Stimulated activated CD8-positive, alpha-beta memory T cell treated with anti-CD3 and anti-CD28 coated beads, Interleukin-7, amount 100 ng/mL, for 48 hours (primary cell): ENCODE measurements around the gene PYCR2.
"Not testable (repeated sequence)": the region's sequence is repeated elsewhere in the genome, so short reads cannot be mapped to it uniquely, and the experiment has no call there.

Experiments
- DNase-seq, 2 donors: peaks; one replicate each; pipeline ENCODE4 v3.0.0-alpha.2; 2020; ENCODE audit warnings: low read depth in 1 of 2; ENCODE audit errors: extremely low read depth in 1 of 2

The PYCR2 gene

GRCh38 chr1:225892307-225892706 is 31.7 kb downstream of the PYCR2 start:
- no peak for DNase-seq

- no peak for DNase-seq
Observed at GRCh38 chr1:225891229-225891972, 32.6 kb downstream of the PYCR2 start.

- DNase-seq = no peak
Observed at GRCh38 chr1:225890346-225891228, 33.5 kb downstream of the PYCR2 start.

- DNase-seq = no peak
Observed at GRCh38 chr1:225889743-225890142, 34.3 kb downstream of the PYCR2 start.

- no peak for DNase-seq
Observed at GRCh38 chr1:225888898-225889601, 35.0 kb downstream of the PYCR2 start, which contains the start of gene LEFTY1. Gene LEFTY1, minus strand, starts transcription at chr1:225889146. Its CDS starts 80 bp downstream, at chr1:225889066.

- DNase-seq = no peak
Observed at GRCh38 chr1:225888289-225888897, 35.7 kb downstream of the PYCR2 start.

- DNase-seq = not testable (repeated sequence)
Observed at GRCh38 chr1:225887554-225888288, 36.3 kb downstream of the PYCR2 start.

GRCh38 chr1:225887030-225887314 is 37.1 kb downstream of the PYCR2 start:
- no peak for DNase-seq

- DNase-seq = no peak
Observed at GRCh38 chr1:225886159-225887029, 37.7 kb downstream of the PYCR2 start.

GRCh38 chr1:225885336-225885735 is 38.7 kb downstream of the PYCR2 start:
- DNase-seq = no peak

- DNase-seq = no peak
Observed at GRCh38 chr1:225883616-225884265, 40.3 kb downstream of the PYCR2 start.

GRCh38 chr1:225882694-225883615 is 41.1 kb downstream of the PYCR2 start:
- DNase-seq = no peak

- peak; percentile 66 to 81 for DNase-seq
Observed at GRCh38 chr1:225881959-225882693, 41.9 kb downstream of the PYCR2 start, which contains the start of gene TMEM63A. Gene TMEM63A, minus strand, starts transcription at chr1:225882380. Its CDS starts 4,800 bp downstream, at chr1:225877580.

GRCh38 chr1:225881081-225881958 is 42.7 kb downstream of the PYCR2 start:
- DNase-seq = no peak

GRCh38 chr1:225880636-225881035 is 43.4 kb downstream of the PYCR2 start:
- no peak for DNase-seq

- no peak for DNase-seq
Observed at GRCh38 chr1:225880222-225880588, 43.8 kb downstream of the PYCR2 start.
